Activated CD8-positive, alpha-beta memory T cell treated with anti-CD3 and anti-CD28 coated beads, Interleukin-2, amount 10 ng/mL, durations not matched to agents 7 days and 5 days (primary cell): ENCODE data around the gene NKX6-1. TPM values are rescaled to one million over a fixed set of nuclear protein-coding genes. Genes with fewer than 3 reads are reported as not detected.

Experiments used
- ATAC-seq: fragments of 150-1000 bp; cut with Tn5 transposase; one replicate; pipeline ENCODE4 v1.10.0; 2021; ENCODE audit warnings: moderate library complexity
- CTCF ChIA-PET: fragments of 350-600 bp; sonication (Branson Sonifier 250); formaldehyde crosslinking; loops from one replicate; lab custom pipeline; 2021; ENCODE audit warnings: antibody characterized with exemption; lab: Charles Lee
- DNase-seq: peaks from one replicate; pipeline ENCODE4 v3.0.0-alpha.2; 2020
- H3K27ac Mint-ChIP-seq: one replicate; pipeline ENCODE4 v1.8.0; 2021; ENCODE audit warnings: mild to moderate bottlenecking, mixed read lengths
- H3K27me3 Mint-ChIP-seq: one replicate; pipeline ENCODE4 v1.8.0; 2021; ENCODE audit warnings: mixed read lengths
- H3K36me3 Mint-ChIP-seq: one replicate; pipeline ENCODE4 v1.8.0; 2021; ENCODE audit warnings: mild to moderate bottlenecking, mixed read lengths
- H3K4me1 Mint-ChIP-seq: one replicate; pipeline ENCODE4 v1.8.0; 2021; ENCODE audit warnings: mixed read lengths
- H3K4me3 Mint-ChIP-seq: one replicate; pipeline ENCODE4 v1.8.0; 2021; ENCODE audit warnings: mild to moderate bottlenecking, moderate library complexity, mixed read lengths
- H3K9me3 Mint-ChIP-seq: one replicate; pipeline ENCODE4 v1.8.0; 2022; ENCODE audit warnings: low read depth, mixed read lengths
- total RNA-seq, 2 experiments: library from RNA; stranded (reverse); gene quantifications; one replicate each; pipeline ENCODE4 v1.2.3, GENCODE V29; 2021

The NKX6-1 gene
- not detected for total RNA-seq

DNA sequence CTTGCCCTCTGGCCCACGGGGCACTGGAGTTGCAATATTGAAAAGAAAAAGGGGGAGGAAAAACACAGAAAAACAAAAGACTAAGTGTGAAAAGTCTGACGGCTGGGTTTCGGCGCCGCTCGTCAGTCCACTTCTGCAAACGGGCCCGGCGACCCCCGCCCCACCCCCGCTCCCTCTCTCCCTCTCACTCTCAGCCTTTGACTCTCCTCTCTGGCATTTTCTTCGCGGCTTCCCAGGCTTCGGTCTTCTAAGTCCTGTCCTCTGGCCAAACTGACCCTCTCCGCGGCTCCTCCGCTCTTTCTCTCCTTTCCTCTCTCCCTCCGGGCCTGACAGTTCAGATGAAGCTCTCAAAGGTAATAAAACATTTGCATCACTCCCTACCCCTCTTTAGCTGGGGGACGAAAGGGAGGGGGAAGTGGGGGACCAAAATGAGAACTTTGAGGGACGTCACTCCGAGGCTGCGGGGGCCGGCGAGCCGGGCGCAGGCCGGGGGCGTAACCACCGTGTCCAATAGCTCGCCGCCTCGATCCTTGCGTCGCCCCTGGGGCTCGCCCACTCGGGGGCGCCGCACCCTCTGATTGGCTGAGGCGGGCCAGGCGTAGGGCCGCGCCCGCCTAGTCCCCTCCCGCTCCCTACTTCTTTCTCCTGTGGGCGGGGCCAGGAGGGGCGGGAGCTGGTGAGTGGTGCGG is at the start of gene NKX6-1:
Gene NKX6-1 (minus strand): TSS at position 358 of the 689 bp plus-strand sequence. CDS start 1,064 bp downstream, outside the sequence.
- ATAC-seq (peak; percentile 42), DNase-seq (no peak)
- peaks cover 12% of the 10 kb centered on the region for H3K4me1 Mint-ChIP-seq

DNA sequence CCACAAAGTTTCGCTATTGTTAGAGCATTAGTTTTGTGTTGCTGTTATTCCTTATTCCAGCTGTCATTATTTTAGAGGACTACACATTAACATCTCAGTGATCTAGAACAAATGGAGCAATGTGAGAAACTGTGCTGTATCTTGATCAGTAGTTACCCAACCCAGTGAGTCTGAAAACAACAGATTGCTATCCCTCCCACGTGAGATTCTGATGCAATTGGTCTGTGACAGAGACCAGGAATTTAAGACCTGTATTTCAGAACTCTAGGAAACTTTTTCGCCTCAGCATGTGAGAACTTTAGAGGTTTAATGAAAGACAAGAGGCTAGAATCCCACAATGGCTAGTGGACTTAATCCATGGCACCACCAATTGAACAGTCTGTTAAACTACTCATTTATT is 48.1 kb upstream of the NKX6-1 start:
- ATAC-seq, result no peak
- H3K4me1 Mint-ChIP-seq, result no peaks in the 10 kb centered on the region
- H3K9me3 Mint-ChIP-seq, result no peaks in the 10 kb centered on the region
- DNase-seq, result no peak
- CTCF ChIA-PET, result no interaction called here
- no peak overlapping the region for H3K4me3 Mint-ChIP-seq
- no peak overlapping the region for H3K27ac Mint-ChIP-seq
- no peaks in the 10 kb centered on the region for H3K27me3 Mint-ChIP-seq
- H3K36me3 Mint-ChIP-seq, result no peaks in the 10 kb centered on the region

More for the DNA sequence above, at the start of gene NKX6-1:
- CTCF ChIA-PET, result no interaction called here
- Mint-ChIP-seq H3K9me3 (no peaks in the 10 kb centered on the region), H3K27me3 (peaks cover 89% of the 10 kb centered on the region), H3K27ac (peak within 1 kb of the TSS; percentile 28), H3K36me3 (peaks cover 5% of the 10 kb centered on the region), H3K4me3 (peak within 1 kb of the TSS; percentile 27)

DNA sequence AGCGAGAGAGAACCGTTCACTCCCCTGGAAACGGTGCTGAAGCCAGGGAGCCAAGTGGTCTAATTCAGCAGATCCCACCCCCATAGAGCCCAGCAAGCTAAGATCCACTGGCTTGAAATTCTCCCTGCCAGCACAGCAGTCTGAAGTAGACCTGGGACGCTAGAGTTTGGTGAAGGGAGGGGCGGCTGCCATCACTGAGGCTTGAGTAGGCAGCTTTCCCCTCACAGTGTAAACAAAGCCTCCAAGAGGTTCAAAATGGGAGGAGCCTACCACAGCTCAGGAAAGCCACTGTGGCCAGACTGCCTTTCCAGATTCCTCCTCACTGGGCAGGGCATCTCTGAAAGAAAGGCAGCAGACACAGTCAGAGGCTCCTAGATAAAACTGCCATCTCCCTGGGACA is 46.0 kb upstream of the NKX6-1 start:
- H3K4me1 Mint-ChIP-seq, result no peaks in the 10 kb centered on the region

DNA sequence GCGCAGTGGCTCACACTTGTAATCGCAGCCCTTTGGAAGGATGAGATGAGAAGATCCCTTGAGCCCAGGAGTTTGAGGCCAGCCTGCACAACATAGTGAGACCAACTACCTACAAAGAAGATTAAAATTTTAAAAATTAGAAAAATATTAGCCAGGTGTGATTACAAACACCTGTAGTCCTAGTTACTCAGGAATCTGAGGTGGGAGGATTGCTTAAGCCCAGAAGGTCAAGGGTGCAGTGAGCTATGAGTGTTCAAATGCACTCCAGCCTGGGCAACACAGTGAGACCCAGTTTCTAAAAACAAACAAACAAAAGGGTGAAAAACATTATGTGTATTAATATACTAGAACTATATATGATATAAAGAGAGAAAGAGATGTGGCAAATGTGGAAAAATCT is 36.8 kb upstream of the NKX6-1 start:
- Mint-ChIP-seq H3K27me3 (peaks cover 2% of the 10 kb centered on the region), H3K9me3 (no peaks in the 10 kb centered on the region), H3K4me1 (no peaks in the 10 kb centered on the region), H3K4me3 (no peak overlapping the region), H3K36me3 (no peaks in the 10 kb centered on the region), H3K27ac (no peak overlapping the region)
- no peak for DNase-seq
- CTCF ChIA-PET, result interaction anchor here (0.9 kb wide), 1 partner anchor 43 kb away, joined by 3 read pairs; no protein-coding TSS in a partner anchor
- ATAC-seq, result no peak

More for the DNA sequence above, 46.0 kb upstream of the NKX6-1 start:
- no peak for ATAC-seq
- no peak overlapping the region for H3K27ac Mint-ChIP-seq
- no peaks in the 10 kb centered on the region for H3K9me3 Mint-ChIP-seq
- DNase-seq, result no peak
- no peak overlapping the region for H3K4me3 Mint-ChIP-seq
- H3K27me3 Mint-ChIP-seq, result no peaks in the 10 kb centered on the region
- H3K36me3 Mint-ChIP-seq, result no peaks in the 10 kb centered on the region
- CTCF ChIA-PET, result no interaction called here

DNA sequence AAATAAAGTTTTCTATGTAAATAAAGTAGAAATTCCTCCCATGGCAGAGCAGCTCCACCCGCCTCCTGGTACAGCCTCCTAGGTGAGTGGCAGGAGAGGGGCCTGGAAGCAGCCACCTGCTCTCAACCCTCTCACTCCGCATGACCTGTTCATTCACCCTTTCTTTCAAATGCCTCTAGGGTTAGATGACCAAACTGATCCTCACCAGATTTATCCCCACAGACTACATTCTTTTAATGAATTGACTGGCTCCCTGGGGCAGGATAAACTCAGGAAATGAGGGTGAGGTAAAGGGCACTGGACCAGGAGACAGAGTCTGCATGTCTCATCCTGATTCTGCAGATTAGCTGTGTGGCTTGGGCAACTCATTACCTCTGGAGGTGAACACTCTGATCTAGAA is 32.6 kb upstream of the NKX6-1 start:
- Mint-ChIP-seq H3K27ac (no peak overlapping the region), H3K4me1 (no peaks in the 10 kb centered on the region), H3K36me3 (no peaks in the 10 kb centered on the region), H3K9me3 (no peaks in the 10 kb centered on the region), H3K4me3 (no peak overlapping the region), H3K27me3 (peaks cover 2% of the 10 kb centered on the region)
- no peak for ATAC-seq
- CTCF ChIA-PET, result no interaction called here
- DNase-seq, result no peak

DNA sequence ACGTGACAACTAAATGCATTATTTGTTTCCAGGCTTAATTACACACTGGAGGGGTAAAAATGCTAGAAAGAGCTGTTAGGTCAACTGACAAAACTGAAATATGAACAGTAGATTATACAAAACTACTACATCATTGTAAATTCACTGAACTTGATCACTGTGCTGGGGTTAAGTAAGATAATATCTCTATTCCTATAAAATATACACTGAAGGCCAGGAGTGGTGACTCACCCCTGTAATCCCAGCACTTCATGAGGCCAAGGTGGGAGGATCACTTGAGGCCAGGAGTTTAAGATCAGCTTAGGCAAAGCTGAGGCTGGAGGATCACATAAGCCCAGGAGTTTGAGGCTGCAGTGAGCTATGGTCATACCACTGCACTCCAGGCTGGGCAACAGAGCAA is 31.8 kb upstream of the NKX6-1 start:
- no peak for ATAC-seq
- H3K27me3 Mint-ChIP-seq, result peaks cover 2% of the 10 kb centered on the region
- H3K27ac Mint-ChIP-seq, result no peak overlapping the region
- no peaks in the 10 kb centered on the region for H3K9me3 Mint-ChIP-seq
- H3K36me3 Mint-ChIP-seq, result no peaks in the 10 kb centered on the region
- H3K4me1 Mint-ChIP-seq, result no peaks in the 10 kb centered on the region
- no peak for DNase-seq
- no peak overlapping the region for H3K4me3 Mint-ChIP-seq
- CTCF ChIA-PET, result interaction anchor here (1.1 kb wide), 1 partner anchor 184 kb away, joined by 3 read pairs; no protein-coding TSS in a partner anchor

DNA sequence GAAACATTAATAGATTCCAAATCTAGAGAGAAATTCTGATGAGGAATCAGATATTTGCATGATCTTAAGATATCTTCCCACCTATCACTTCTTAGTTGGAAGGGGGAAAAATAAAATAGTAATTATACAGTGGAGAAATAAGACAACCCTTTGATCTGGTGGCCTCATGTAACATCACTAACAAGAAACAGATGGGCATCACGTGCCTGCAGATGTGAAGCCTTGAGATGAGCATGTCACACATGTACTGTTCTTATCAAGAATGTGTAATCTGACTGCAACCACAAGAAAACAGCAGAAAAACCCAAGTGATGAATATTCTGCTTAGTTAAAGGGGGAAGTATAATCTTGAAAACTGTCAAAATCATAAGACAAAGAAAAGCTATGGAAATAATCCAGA is 31.4 kb upstream of the NKX6-1 start:
- Mint-ChIP-seq H3K27ac (no peak overlapping the region), H3K4me3 (no peak overlapping the region), H3K4me1 (no peaks in the 10 kb centered on the region), H3K36me3 (no peaks in the 10 kb centered on the region), H3K27me3 (peaks cover 2% of the 10 kb centered on the region), H3K9me3 (no peaks in the 10 kb centered on the region)
- DNase-seq (no peak), ATAC-seq (no peak)
- CTCF ChIA-PET, result interaction anchor here (1.1 kb wide), 1 partner anchor 184 kb away, joined by 3 read pairs; no protein-coding TSS in a partner anchor

DNA sequence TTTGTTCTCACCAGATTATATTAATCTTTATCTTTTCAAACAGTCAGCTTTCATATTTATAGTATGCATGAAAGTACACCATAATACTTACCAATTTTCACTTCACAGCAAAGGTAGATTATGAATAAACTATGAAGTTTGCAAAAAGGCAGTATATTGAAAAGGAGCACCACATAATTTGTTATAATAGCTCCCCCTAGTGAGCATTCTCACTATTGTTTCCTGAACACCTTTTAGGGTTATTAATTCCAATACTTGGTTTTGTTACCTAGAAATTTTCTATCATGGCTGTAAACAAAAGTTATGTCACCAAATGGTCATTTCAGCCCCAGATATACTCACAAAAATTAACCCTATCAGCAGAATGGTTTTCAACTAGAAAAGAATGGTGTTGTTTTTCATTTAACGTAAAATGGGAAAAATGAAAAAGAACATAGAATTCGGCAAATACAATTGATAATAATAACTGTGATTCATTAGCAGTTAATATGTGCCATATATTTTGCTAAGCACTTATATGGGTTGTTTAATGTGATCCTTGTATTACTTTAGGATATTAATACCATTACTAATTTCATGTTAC is 30.2 kb upstream of the NKX6-1 start:
- DNase-seq, result no peak
- peaks cover 2% of the 10 kb centered on the region for H3K27me3 Mint-ChIP-seq
- no peaks in the 10 kb centered on the region for H3K9me3 Mint-ChIP-seq
- no peaks in the 10 kb centered on the region for H3K36me3 Mint-ChIP-seq
- H3K27ac Mint-ChIP-seq, result no peak overlapping the region
- H3K4me1 Mint-ChIP-seq, result no peaks in the 10 kb centered on the region
- ATAC-seq, result no peak
- CTCF ChIA-PET, result interaction anchor here (0.5 kb wide), 1 partner anchor 1543 kb away, joined by 3 read pairs; no protein-coding TSS in a partner anchor
- no peak overlapping the region for H3K4me3 Mint-ChIP-seq

DNA sequence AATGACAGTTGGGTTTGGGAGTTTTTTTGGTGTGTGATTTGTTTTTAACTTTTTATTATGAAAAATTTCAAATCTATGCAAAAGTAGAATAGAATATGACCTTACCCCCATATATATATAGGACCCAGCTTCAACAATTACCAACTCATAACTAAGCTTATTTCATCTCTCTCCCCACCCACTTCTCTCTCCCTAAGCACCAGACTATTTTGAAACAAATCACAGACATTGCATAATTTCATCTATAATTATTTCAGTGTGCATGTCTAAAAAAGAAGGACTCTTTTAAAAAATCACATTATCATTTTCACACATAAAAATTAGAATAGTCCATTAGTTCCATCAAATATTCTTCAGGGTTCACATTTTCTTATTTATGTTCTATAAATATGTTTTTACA is 28.3 kb upstream of the NKX6-1 start:
- no peak overlapping the region for H3K27ac Mint-ChIP-seq
- no peaks in the 10 kb centered on the region for H3K9me3 Mint-ChIP-seq
- peaks cover 2% of the 10 kb centered on the region for H3K27me3 Mint-ChIP-seq
- no peaks in the 10 kb centered on the region for H3K36me3 Mint-ChIP-seq
- no peak for DNase-seq
- no peak overlapping the region for H3K4me3 Mint-ChIP-seq
- no peaks in the 10 kb centered on the region for H3K4me1 Mint-ChIP-seq
- ATAC-seq, result no peak
- CTCF ChIA-PET, result no interaction called here

DNA sequence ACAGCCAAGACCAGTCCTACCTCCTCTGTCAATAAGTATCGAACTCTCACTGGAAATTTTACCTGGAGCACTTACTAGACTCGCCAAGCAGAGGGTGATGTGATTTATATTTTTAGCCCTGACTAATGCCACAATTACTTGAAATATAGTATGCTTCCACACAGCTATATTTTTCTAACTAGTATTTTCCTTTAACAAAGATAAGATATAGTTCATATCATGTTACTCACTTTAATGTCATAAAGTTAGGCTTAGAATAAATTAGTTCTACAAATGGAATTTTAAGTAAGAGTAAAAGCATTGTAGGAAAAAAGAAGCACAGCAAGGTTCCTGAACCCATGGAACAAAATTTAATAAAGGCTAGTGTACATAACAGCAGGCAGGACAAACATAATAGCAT is 16.0 kb upstream of the NKX6-1 start:
- Mint-ChIP-seq H3K4me1 (no peaks in the 10 kb centered on the region), H3K36me3 (no peaks in the 10 kb centered on the region), H3K4me3 (no peak overlapping the region), H3K27ac (no peak overlapping the region), H3K9me3 (no peaks in the 10 kb centered on the region), H3K27me3 (peaks cover 23% of the 10 kb centered on the region)
- ATAC-seq (no peak), DNase-seq (no peak)
- CTCF ChIA-PET, result no interaction called here

DNA sequence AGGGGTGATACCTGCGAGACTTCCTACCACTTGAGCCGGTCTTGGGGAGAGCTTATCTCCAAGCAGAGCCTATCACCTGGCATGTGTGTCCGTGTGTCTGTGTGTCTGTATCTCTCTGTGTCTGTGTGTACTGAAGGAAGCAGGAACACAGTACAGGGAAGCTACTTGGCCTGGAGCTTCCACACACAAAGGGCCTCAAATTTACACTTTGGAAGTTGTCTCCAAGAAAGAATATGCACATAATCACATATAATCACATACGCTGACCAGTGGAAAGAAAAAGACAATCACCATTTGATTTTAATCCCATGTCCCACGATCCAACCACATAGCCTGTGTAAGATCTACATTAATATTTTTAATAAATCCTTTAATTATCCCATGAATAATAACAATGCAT is 13.2 kb upstream of the NKX6-1 start:
- H3K4me3 Mint-ChIP-seq, result no peak overlapping the region
- no peak for ATAC-seq
- DNase-seq, result no peak
- H3K9me3 Mint-ChIP-seq, result no peaks in the 10 kb centered on the region
- H3K36me3 Mint-ChIP-seq, result no peaks in the 10 kb centered on the region
- peaks cover 36% of the 10 kb centered on the region for H3K27me3 Mint-ChIP-seq
- H3K27ac Mint-ChIP-seq, result no peak overlapping the region
- CTCF ChIA-PET, result interaction anchor here (1.0 kb wide), 1 partner anchor 868 kb away, joined by 4 read pairs; no protein-coding TSS in a partner anchor
- H3K4me1 Mint-ChIP-seq, result no peaks in the 10 kb centered on the region

DNA sequence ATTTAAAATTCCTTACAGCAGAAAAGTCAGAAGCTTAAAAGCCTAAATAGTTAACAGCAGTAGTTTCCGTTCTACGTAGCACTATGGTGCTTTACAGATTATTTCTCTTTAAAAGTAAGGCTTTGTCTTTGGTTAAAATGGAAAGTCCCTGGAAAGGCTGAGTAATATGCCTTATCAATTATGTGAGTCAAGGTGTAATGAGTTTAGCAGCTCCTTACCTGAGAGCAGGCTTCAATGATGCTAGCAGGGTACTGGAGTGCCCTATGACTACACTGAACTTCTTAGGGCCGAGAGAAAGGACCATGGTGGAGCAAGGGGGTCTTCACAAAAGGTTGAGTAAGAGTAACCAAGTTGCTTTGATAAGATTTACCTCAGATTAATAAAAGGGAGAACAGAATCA is 12.6 kb upstream of the NKX6-1 start:
- peaks cover 36% of the 10 kb centered on the region for H3K27me3 Mint-ChIP-seq
- no peak overlapping the region for H3K27ac Mint-ChIP-seq
- CTCF ChIA-PET, result no interaction called here
- H3K36me3 Mint-ChIP-seq, result no peaks in the 10 kb centered on the region
- no peak overlapping the region for H3K4me3 Mint-ChIP-seq
- no peak for ATAC-seq
- no peaks in the 10 kb centered on the region for H3K4me1 Mint-ChIP-seq
- H3K9me3 Mint-ChIP-seq, result no peaks in the 10 kb centered on the region
- DNase-seq, result no peak

DNA sequence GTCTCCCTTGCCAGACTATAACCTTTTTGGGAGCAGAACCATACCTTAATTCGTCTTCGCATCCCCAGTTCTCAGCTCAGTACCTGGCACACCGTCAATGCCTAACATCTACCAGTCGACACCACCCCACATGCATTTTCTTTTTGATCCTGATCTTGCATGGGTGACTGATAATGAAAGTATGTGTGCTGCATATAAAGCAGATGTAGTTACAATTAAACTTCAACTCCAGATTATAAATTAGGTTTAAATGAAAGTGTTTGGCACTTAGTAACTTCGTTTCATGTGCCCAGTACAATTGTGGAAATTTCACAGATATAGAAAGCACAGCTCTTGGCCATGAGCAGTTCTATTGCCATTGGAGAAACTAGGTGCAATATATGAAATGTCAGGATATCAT is 8.8 kb upstream of the NKX6-1 start:
- Mint-ChIP-seq H3K36me3 (no peaks in the 10 kb centered on the region), H3K4me1 (peaks cover 2% of the 10 kb centered on the region), H3K9me3 (no peaks in the 10 kb centered on the region), H3K27me3 (peaks cover 48% of the 10 kb centered on the region), H3K27ac (no peak overlapping the region), H3K4me3 (no peak overlapping the region)
- CTCF ChIA-PET, result no interaction called here
- no peak for DNase-seq
- ATAC-seq, result no peak

DNA sequence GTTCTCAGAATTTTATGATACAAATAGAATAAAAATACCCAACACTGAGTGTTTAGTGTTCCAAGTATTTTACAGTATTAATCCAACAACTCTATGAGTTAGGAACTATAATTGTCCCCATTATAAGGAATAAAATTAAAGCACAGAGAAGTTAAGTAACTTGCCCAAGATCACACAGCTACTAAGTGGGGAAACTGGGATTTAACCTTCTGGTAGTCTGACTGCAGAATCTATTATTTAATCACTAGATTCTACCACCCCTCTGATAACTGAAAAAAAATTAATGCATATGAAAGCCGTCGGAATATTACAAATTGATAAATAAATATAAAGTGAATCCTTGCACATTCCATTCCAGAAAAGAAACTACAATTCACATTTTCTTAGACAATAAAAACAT is 5.7 kb upstream of the NKX6-1 start:
- DNase-seq, result no peak
- Mint-ChIP-seq H3K9me3 (no peaks in the 10 kb centered on the region), H3K27ac (no peak overlapping the region), H3K4me1 (peaks cover 5% of the 10 kb centered on the region), H3K27me3 (peaks cover 69% of the 10 kb centered on the region), H3K4me3 (no peak overlapping the region), H3K36me3 (peaks cover 3% of the 10 kb centered on the region)
- ATAC-seq, result no peak
- CTCF ChIA-PET, result no interaction called here
